Glutamatergic neuron (in vitro differentiated cells): Measurements from ENCODE around the gene ARAP2. TPM values are rescaled to one million over a fixed set of nuclear protein-coding genes. Genes with fewer than 3 reads are reported as not detected.

Experiments
- DNase-seq: peaks from one replicate; pipeline ENCODE4 v3.0.0; 2022
- H3K27ac Mint-ChIP-seq: one replicate; pipeline ENCODE4 v1.8.0; 2020; ENCODE audit warnings: mild to moderate bottlenecking, mixed read lengths, inconsistent platforms; ENCODE audit not compliant: unreplicated experiment
- H3K27me3 Mint-ChIP-seq: one replicate; pipeline ENCODE4 v1.8.0; 2020; ENCODE audit warnings: mild to moderate bottlenecking, moderate library complexity, mixed read lengths, inconsistent platforms; ENCODE audit not compliant: unreplicated experiment
- H3K36me3 Mint-ChIP-seq: one replicate; pipeline ENCODE4 v1.8.0; 2020; ENCODE audit warnings: mild to moderate bottlenecking, mixed read lengths, inconsistent platforms; ENCODE audit not compliant: unreplicated experiment
- H3K4me1 Mint-ChIP-seq: one replicate; pipeline ENCODE4 v1.8.0; 2020; ENCODE audit warnings: mild to moderate bottlenecking, low read depth, mixed read lengths, inconsistent platforms; ENCODE audit not compliant: unreplicated experiment
- H3K4me3 Mint-ChIP-seq: one replicate; pipeline ENCODE4 v1.8.0; 2020; ENCODE audit warnings: mild to moderate bottlenecking, mixed read lengths, inconsistent platforms; ENCODE audit not compliant: unreplicated experiment
- H3K9me3 Mint-ChIP-seq: one replicate; pipeline ENCODE4 v1.8.0; 2020; ENCODE audit warnings: mild to moderate bottlenecking, moderate library complexity, mixed read lengths, inconsistent platforms; ENCODE audit not compliant: unreplicated experiment
- total RNA-seq: library from RNA; stranded (reverse); fragmentation: NEBNext Ultra II Directional; extraction: Animal tissue kit (Norgen Biotek cat#: 25700); gene quantifications from one replicate; pipeline ENCODE4 v1.2.1, GENCODE V29; 2021; ENCODE audit not compliant: unreplicated experiment
- TF ChIP-seq, protein P1 (sequence below): fragments of 200-600 bp; sonication (generic); IDR thresholded peaks from one replicate; pipeline ENCODE4 v1.5.0; 2021; ENCODE audit not compliant: partially characterized antibody, unreplicated experiment

The ARAP2 gene
- total RNA-seq, 1 donor from 2014 or later = 1.4 TPM

GRCh38 chr4:36273276-36273675 is 29.0 kb upstream of the ARAP2 start:
- no peak for DNase-seq
- H3K27ac Mint-ChIP-seq = no peak overlapping the region
- H3K4me1 Mint-ChIP-seq = no peaks in the 10 kb centered on the region
- TF ChIP-seq, protein P1, sequence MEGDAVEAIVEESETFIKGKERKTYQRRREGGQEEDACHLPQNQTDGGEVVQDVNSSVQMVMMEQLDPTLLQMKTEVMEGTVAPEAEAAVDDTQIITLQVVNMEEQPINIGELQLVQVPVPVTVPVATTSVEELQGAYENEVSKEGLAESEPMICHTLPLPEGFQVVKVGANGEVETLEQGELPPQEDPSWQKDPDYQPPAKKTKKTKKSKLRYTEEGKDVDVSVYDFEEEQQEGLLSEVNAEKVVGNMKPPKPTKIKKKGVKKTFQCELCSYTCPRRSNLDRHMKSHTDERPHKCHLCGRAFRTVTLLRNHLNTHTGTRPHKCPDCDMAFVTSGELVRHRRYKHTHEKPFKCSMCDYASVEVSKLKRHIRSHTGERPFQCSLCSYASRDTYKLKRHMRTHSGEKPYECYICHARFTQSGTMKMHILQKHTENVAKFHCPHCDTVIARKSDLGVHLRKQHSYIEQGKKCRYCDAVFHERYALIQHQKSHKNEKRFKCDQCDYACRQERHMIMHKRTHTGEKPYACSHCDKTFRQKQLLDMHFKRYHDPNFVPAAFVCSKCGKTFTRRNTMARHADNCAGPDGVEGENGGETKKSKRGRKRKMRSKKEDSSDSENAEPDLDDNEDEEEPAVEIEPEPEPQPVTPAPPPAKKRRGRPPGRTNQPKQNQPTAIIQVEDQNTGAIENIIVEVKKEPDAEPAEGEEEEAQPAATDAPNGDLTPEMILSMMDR = no peak
- H3K27me3 Mint-ChIP-seq = peaks cover 5% of the 10 kb centered on the region
- no peaks in the 10 kb centered on the region for H3K9me3 Mint-ChIP-seq
- H3K36me3 Mint-ChIP-seq = no peaks in the 10 kb centered on the region
- no peak overlapping the region for H3K4me3 Mint-ChIP-seq

DNA sequence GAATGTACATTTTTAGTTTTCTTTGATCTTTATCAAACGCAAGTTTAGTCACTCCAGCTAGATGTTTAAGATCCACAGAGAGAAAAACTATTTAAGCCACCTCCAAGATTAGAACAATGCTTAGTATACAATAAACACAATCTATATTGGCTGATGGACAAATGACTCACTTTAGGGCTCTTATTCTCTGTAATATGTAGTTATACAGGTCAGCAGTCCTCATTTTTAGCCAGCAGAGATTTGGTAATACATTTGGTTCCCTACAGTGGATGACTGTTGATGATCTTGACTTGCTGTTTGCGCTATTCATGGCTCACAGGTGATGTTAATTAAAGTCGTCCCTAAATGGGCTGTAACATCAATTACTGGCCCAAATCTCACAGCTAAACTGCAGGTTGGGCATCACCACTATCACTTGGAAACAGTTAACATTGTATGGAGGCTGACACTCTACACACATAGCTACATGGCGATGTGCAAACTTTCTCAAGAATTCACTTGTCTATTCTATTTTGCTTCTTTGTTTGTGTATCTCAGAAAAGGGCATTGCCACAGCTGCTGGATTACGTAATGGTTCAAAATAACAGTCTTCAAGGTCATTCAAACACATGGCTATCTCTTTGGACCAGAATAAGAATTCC is 25.3 kb upstream of the ARAP2 start:
- no peaks in the 10 kb centered on the region for H3K36me3 Mint-ChIP-seq
- H3K27ac Mint-ChIP-seq = no peak overlapping the region
- H3K9me3 Mint-ChIP-seq = no peaks in the 10 kb centered on the region

DNA sequence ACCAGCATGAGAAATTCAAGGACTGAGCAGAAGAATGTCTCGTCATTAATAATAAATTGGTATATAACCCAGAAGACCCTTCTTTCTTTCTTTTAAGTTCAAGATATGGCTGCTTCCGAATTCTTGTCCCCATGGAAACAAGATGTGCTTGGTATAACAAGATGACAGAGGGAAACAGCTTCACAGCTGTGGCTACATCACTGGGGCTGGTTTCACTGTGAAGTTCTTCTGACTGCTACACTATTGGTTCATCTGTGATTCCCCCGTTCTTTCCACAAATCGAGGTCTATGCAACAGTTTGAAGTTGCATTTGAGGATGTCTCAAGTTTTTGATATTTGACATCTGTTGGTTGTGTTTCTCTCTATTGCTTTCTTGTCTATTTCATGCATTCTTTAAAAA is 24.8 kb upstream of the ARAP2 start:
- H3K27me3 Mint-ChIP-seq = peaks cover 2% of the 10 kb centered on the region
- H3K4me3 Mint-ChIP-seq = no peak overlapping the region
- no peak for DNase-seq
- no peak overlapping the region for H3K27ac Mint-ChIP-seq
- no peaks in the 10 kb centered on the region for H3K36me3 Mint-ChIP-seq
- H3K9me3 Mint-ChIP-seq = no peaks in the 10 kb centered on the region
- TF ChIP-seq, protein P1 = no peak
- H3K4me1 Mint-ChIP-seq = no peaks in the 10 kb centered on the region

More for the DNA sequence above, 25.3 kb upstream of the ARAP2 start:
- Mint-ChIP-seq H3K4me3 (no peak overlapping the region), H3K4me1 (no peaks in the 10 kb centered on the region), H3K27me3 (peaks cover 2% of the 10 kb centered on the region)
- TF ChIP-seq, protein P1 = no peak
- no peak for DNase-seq

DNA sequence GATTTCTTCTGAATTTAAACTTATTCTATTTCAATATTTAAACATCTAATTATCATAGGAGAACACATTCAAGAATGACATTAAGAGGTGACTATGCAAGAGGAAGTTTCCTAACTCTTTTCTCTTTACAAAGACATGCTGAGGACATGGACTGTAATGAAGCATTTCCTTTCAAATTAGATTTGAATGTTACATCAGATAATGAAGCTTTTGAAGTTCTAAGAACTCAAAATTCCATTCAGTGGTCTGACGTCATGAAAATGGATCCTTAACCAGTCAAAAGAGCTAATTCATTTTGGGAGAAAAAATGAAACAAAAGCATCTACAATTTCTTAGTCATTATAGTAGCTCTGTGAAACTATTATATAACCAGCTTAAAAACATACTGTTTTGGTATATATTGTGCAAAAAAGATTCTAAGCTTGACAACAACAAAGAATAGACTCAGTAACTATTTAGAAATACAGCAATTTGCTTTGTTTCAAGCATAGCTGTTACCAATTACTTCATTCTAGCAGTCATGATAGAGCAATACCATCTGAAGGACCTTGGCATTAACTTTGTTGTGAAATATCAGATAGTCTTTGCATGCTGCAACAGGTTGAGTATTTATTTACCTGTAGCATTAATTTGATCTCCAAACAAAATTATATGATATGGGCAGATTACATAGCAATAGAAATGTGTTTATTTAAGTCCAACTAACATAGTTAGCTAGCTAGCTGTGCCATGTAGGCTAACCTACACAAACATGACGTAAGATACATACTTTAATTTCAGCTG is 23.4 kb upstream of the ARAP2 start:
- DNase-seq = no peak
- Mint-ChIP-seq H3K4me3 (no peak overlapping the region), H3K27me3 (peaks cover 2% of the 10 kb centered on the region), H3K9me3 (no peaks in the 10 kb centered on the region), H3K27ac (no peak overlapping the region), H3K4me1 (no peaks in the 10 kb centered on the region), H3K36me3 (no peaks in the 10 kb centered on the region)
- TF ChIP-seq, protein P1 = no peak

DNA sequence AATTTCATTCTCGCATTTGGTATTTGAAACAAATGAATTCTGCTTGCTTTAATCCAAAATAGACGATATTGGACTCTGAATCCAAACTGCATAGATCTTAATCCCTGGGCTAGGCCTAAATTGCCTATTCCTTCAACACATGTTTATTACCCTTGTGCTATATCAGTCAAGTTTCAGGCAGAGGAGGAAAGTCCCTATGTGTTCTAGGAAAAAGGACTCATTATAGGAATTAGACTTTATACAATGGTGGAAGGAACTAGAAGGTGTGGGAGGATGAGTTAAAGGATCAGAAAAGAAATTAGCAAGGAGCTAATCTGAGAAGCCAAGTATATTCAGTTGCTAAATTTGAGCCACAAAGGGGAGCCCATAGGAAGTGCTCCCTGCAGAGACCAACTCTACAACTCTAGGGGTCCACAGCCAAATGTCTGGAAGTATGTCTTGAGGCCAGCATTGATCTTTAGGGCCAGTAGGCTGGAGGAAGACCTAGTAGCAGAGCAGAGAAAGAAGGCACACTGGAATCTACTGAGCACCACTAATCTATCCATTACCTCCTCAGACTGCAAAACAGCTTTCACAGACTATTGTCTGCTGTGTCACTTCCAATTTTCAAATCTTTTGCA is 20.0 kb upstream of the ARAP2 start:
- H3K27ac Mint-ChIP-seq = no peak overlapping the region
- DNase-seq = no peak
- no peak overlapping the region for H3K4me3 Mint-ChIP-seq
- H3K4me1 Mint-ChIP-seq = no peaks in the 10 kb centered on the region
- no peaks in the 10 kb centered on the region for H3K36me3 Mint-ChIP-seq
- TF ChIP-seq, protein P1 = no peak
- H3K9me3 Mint-ChIP-seq = peaks cover 2% of the 10 kb centered on the region
- H3K27me3 Mint-ChIP-seq = peaks cover 7% of the 10 kb centered on the region
